Measurements from ENCODE around the gene FOS. TPM values are rescaled to one million over a fixed set of nuclear protein-coding genes. Genes with fewer than 3 reads are reported as not detected.

FOS gene
- total RNA-seq, 1 donor from 2014 or later, result 598 TPM

DNA sequence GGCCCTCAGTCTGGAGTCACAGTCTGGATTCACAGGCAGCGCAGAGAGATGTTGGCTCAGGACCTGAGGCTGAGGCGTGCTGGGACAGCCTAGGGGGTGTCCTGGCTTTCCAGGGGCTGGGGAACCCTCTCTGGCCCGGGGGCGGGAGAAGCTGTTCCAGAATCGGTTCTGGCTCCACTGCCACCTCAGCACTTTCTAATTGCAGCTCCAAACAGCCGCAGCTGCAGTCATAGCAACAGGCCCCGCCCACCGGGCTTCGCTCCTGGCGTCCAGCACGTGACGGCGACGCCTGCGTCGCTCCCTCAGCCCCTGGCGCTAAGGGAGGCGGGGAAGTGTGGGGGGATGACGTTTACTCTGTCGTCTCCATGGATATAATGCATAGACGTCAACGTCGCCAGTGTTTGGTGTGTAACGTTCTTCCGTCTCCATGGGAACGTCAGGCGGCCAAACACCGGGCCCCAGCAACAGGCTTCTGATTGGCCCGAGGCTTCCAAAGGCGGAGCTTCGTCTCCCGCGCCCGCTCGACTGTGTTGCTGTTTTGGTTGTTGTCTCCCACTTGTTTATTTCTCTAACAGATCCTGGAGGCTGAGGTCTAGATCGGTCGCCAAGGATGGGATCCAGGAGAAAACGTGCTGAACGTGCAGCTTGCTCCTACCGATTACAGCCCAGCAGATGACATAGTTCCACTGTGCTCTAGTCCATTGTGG, 19.7 kb upstream of the FOS start:
- Mint-ChIP-seq H3K27ac (ENCODE audit: unreplicated experiment) (peak overlapping the region; percentile 100), H3K4me3 (ENCODE audit: unreplicated experiment) (peak overlapping the region; percentile 84)
- peak; percentile 100 for DNase-seq (ENCODE audit: extremely low spot score, unreplicated experiment)

DNA sequence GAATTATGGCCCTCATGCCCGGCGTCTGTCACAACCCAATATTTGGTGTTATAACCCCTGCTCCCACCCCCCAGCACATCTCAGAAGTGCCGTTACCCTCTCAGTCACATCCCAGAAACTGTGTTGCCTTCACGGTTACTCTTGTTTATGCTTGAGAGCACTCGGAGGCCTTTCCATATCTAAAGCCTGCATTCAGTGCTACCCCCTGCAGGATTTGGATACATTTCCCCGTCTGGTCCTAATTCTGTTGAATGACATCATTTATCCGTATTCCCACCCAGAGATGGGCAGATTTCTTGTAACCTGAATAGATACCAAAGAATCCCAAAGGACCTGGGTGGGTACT, 19.1 kb upstream of the FOS start:
- Mint-ChIP-seq H3K27me3 (ENCODE audit: unreplicated experiment) (no peaks in the 10 kb centered on the region), H3K4me3 (ENCODE audit: unreplicated experiment) (peak overlapping the region; percentile 84), H3K9me3 (ENCODE audit: unreplicated experiment) (no peaks in the 10 kb centered on the region), H3K4me1 (ENCODE audit: unreplicated experiment) (peaks cover 26% of the 10 kb centered on the region), H3K36me3 (ENCODE audit: unreplicated experiment) (no peaks in the 10 kb centered on the region), H3K27ac (ENCODE audit: unreplicated experiment) (peak overlapping the region; percentile 100)
- TF ChIP-seq, protein P1, sequence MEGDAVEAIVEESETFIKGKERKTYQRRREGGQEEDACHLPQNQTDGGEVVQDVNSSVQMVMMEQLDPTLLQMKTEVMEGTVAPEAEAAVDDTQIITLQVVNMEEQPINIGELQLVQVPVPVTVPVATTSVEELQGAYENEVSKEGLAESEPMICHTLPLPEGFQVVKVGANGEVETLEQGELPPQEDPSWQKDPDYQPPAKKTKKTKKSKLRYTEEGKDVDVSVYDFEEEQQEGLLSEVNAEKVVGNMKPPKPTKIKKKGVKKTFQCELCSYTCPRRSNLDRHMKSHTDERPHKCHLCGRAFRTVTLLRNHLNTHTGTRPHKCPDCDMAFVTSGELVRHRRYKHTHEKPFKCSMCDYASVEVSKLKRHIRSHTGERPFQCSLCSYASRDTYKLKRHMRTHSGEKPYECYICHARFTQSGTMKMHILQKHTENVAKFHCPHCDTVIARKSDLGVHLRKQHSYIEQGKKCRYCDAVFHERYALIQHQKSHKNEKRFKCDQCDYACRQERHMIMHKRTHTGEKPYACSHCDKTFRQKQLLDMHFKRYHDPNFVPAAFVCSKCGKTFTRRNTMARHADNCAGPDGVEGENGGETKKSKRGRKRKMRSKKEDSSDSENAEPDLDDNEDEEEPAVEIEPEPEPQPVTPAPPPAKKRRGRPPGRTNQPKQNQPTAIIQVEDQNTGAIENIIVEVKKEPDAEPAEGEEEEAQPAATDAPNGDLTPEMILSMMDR (IDR thresholded peaks at IDR 0.05), result peak; percentile 41
- DNase-seq (ENCODE audit: extremely low spot score, unreplicated experiment), result no peak

More for the DNA sequence above, 19.7 kb upstream of the FOS start:
- Mint-ChIP-seq H3K4me1 (ENCODE audit: unreplicated experiment) (peaks cover 31% of the 10 kb centered on the region), H3K36me3 (ENCODE audit: unreplicated experiment) (no peaks in the 10 kb centered on the region), H3K27me3 (ENCODE audit: unreplicated experiment) (no peaks in the 10 kb centered on the region), H3K9me3 (ENCODE audit: unreplicated experiment) (no peaks in the 10 kb centered on the region)
- TF ChIP-seq, protein P1 (IDR thresholded peaks at IDR 0.05), result no peak

DNA sequence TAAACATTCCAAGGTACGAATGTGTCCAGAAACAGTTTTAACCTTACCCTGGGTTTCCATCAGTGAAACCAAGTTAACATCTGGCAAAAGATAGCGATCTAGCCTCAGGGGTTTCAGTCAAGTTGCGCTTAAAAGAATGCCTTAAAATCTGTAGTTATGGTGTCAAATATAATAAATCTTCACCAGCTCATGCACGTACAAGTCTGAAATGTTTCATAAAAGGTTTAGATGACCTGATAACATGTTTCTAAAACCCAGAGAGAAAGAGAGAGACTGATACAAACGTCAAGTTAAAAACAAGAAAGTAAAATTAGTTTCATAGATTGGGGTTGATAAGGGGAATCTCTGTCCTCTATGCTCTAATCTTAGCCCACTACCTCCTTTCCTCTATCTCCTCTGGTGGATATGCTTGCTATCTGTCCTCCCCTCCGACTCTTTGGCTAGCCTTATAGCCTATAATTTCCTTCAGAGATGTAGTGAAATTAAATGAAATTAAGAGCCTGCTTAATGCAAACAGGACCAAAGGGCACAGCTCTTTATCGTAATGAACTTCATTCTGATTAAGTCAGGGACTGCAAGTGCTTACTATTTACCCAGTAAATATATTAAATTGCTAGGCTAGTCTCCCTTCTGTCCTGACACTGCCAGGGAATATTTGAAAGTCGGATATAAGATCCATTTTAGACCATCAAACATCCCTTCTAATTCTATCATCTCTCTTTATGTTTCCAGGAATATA, 18.4 kb upstream of the FOS start:
- Mint-ChIP-seq H3K4me1 (ENCODE audit: unreplicated experiment) (peaks cover 21% of the 10 kb centered on the region), H3K27me3 (ENCODE audit: unreplicated experiment) (no peaks in the 10 kb centered on the region), H3K4me3 (ENCODE audit: unreplicated experiment) (peak overlapping the region; percentile 84), H3K27ac (ENCODE audit: unreplicated experiment) (peak overlapping the region; percentile 100), H3K36me3 (ENCODE audit: unreplicated experiment) (no peaks in the 10 kb centered on the region), H3K9me3 (ENCODE audit: unreplicated experiment) (no peaks in the 10 kb centered on the region)
- DNase-seq (ENCODE audit: extremely low spot score, unreplicated experiment), result no peak
- TF ChIP-seq, protein P1 (IDR thresholded peaks at IDR 0.05), result no peak

DNA sequence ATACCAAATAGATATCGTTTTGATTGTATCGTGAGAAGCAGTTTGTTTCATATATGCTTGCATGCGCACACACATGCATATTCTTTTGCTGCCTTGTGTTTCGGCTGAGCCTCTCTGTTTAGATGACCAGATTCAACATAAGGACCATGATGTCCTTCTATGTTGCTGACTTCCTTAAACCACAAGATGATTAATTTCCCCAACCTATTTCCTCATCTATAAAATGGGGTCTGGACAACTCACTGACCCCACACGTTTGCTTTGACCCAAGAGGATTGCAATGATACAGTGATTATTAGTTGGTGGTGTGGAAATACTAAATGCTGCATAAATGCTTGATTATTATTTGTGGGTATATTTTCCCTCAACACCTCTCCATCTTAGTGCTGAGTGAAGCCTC, 16.8 kb upstream of the FOS start:
- Mint-ChIP-seq H3K9me3 (ENCODE audit: unreplicated experiment) (no peaks in the 10 kb centered on the region), H3K36me3 (ENCODE audit: unreplicated experiment) (no peaks in the 10 kb centered on the region), H3K27me3 (ENCODE audit: unreplicated experiment) (no peaks in the 10 kb centered on the region), H3K27ac (ENCODE audit: unreplicated experiment) (no peak overlapping the region), H3K4me3 (ENCODE audit: unreplicated experiment) (no peak overlapping the region), H3K4me1 (ENCODE audit: unreplicated experiment) (peaks cover 30% of the 10 kb centered on the region)
- TF ChIP-seq, protein P1 (IDR thresholded peaks at IDR 0.05), result no peak
- DNase-seq (ENCODE audit: extremely low spot score, unreplicated experiment), result no peak

DNA sequence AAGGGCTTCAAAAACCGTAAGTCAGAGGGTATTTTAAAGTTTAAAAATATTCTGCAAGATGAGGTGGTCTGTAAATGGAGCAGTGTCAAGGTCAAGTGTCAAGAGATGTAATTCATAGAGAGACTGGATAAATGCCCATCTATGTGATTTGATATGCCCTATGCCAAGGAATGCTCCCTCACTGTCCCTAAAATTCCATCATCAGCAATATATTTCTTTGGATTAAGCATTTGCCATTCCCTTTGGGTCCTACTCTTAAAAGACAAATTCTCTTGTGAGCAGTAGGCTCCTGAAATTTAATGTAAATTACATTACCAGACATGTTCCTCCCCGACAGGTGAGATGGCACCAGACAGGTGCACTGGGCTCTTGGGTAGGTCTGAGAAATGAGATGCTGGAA, 16.0 kb upstream of the FOS start:
- TF ChIP-seq, protein P1 (IDR thresholded peaks at IDR 0.05), result no peak
- Mint-ChIP-seq H3K9me3 (ENCODE audit: unreplicated experiment) (no peaks in the 10 kb centered on the region), H3K4me1 (ENCODE audit: unreplicated experiment) (peaks cover 38% of the 10 kb centered on the region), H3K27me3 (ENCODE audit: unreplicated experiment) (no peaks in the 10 kb centered on the region), H3K36me3 (ENCODE audit: unreplicated experiment) (no peaks in the 10 kb centered on the region), H3K27ac (ENCODE audit: unreplicated experiment) (no peak overlapping the region), H3K4me3 (ENCODE audit: unreplicated experiment) (no peak overlapping the region)
- DNase-seq (ENCODE audit: extremely low spot score, unreplicated experiment), result no peak
